Measurements from ENCODE around the gene HS3ST3B1.

HS3ST3B1 gene

GRCh38 chr17:14359163-14360020, 58.5 kb downstream of the HS3ST3B1 start:
- DNase-seq: no peak

GRCh38 chr17:14360856-14361255, 60.0 kb downstream of the HS3ST3B1 start:
- no peak for DNase-seq

GRCh38 chr17:14361470-14361869, 60.6 kb downstream of the HS3ST3B1 start:
- no peak for DNase-seq

- DNase-seq: no peak
These were observed 61.1 kb downstream of the HS3ST3B1 start for GRCh38 chr17:14361945-14362508.

- no peak for DNase-seq
These were observed 65.3 kb downstream of the HS3ST3B1 start for GRCh38 chr17:14366199-14366598.

GRCh38 chr17:14372461-14372860, 71.6 kb downstream of the HS3ST3B1 start:
- DNase-seq: no peak

GRCh38 chr17:14372905-14373613, 72.2 kb downstream of the HS3ST3B1 start:
- no peak for DNase-seq

- DNase-seq: no peak
These were observed 72.9 kb downstream of the HS3ST3B1 start for GRCh38 chr17:14373614-14374259.

GRCh38 chr17:14374268-14374667, 73.4 kb downstream of the HS3ST3B1 start:
- no peak for DNase-seq

GRCh38 chr17:14376666-14377065, 75.8 kb downstream of the HS3ST3B1 start:
- DNase-seq: no peak

- DNase-seq: no peak
These were observed 80.7 kb downstream of the HS3ST3B1 start for GRCh38 chr17:14381606-14382005.

GRCh38 chr17:14387036-14387435, 86.2 kb downstream of the HS3ST3B1 start:
- no peak for DNase-seq

GRCh38 chr17:14389681-14390080, 88.8 kb downstream of the HS3ST3B1 start:
- no peak for DNase-seq

GRCh38 chr17:14393723-14394122, 92.8 kb downstream of the HS3ST3B1 start:
- no peak for DNase-seq

- DNase-seq: no peak
These were observed 94.4 kb downstream of the HS3ST3B1 start for GRCh38 chr17:14395255-14395654.

GRCh38 chr17:14396547-14396946, 95.7 kb downstream of the HS3ST3B1 start:
- no peak for DNase-seq

GRCh38 chr17:14398766-14399165, 97.9 kb downstream of the HS3ST3B1 start:
- DNase-seq: no peak

Data from SIG-M5 (cell line).